ENCODE data around the gene GPR18. TPM values are rescaled to one million over a fixed set of nuclear protein-coding genes. Genes with fewer than 3 reads are reported as not detected.
A peak's percentile ranks its signal among the peaks of the same experiment; 100 is the strongest.

The GPR18 gene
- total RNA-seq, 1 experiment from 2014 or later, result not detected

- TF ChIP-seq CTCF (IDR thresholded peaks at IDR 0.05 in 2 of 3, conservative IDR thresholded peaks at IDR 0.05 in 1 of 3; ENCODE audit: borderline replicate concordance in 1 of 3, insufficient read depth in 1 of 3, low read depth in 2 of 3, low read length in 2 of 3), result no peak
- no peak for TF ChIP-seq SP1 (IDR thresholded peaks at IDR 0.05; ENCODE audit: low read depth)
- TF ChIP-seq EZH2 (IDR thresholded peaks at IDR 0.05), result no peak
- TF ChIP-seq JUND (IDR thresholded peaks at IDR 0.05), result no peak
- TF ChIP-seq TCF7L2 (IDR thresholded peaks at IDR 0.05; ENCODE audit: borderline replicate concordance, extremely low read depth, insufficient read depth, insufficient read length), result no peak
- no peak for TF ChIP-seq EGR1 (IDR thresholded peaks at IDR 0.05; ENCODE audit: low read depth)
Observed at GRCh38 chr13:99285432-99286182, 27.4 kb upstream of the GPR18 start (continued).

- no peaks in the 10 kb centered on the region for H3K27me3 ChIP-seq (ENCODE audit: insufficient read depth, low read length)
- no peak overlapping the region for H3K27ac ChIP-seq (ENCODE audit: low read depth, low read length)
- no peaks in the 10 kb centered on the region for H3K9me2 ChIP-seq (ENCODE audit: insufficient read depth)
- H3K4me3 ChIP-seq (replicated peaks in 1 of 2; ENCODE audit: low read depth in 1 of 2, low read length in 2 of 2), result no peak overlapping the region
- ChIA-PET RAD21 (ENCODE audit: low non-redundant PET in 1 of 2, low total read pairs in 2 of 2, uncharacterized antibody in 2 of 2, unreplicated experiment in 2 of 2) (no interaction called here), CTCF (interaction anchor here (1.5 to 1.7 kb wide), 2 partner anchors 13 to 17 kb away, joined by 5 read pairs; no protein-coding TSS in a partner anchor), POLR2A (no interaction called here)
- no peak overlapping the region for H3K9ac ChIP-seq (ENCODE audit: low read length)
- H3K4me1 ChIP-seq (ENCODE audit: control insufficient read depth in 1 of 2, insufficient read depth in 2 of 2, low read length in 2 of 2), result no peaks in the 10 kb centered on the region
- DNase-seq (ENCODE audit: low read depth, low spot score) (no peak), ATAC-seq (no peak)
- H3K9me3 ChIP-seq (ENCODE audit: control insufficient read depth in 1 of 2, insufficient read depth in 1 of 2, low read depth in 1 of 2, low read length in 2 of 2), result no peaks in the 10 kb centered on the region
- TF ChIP-seq EGR1 (IDR thresholded peaks at IDR 0.05; ENCODE audit: low read depth) (no peak), TCF7L2 (IDR thresholded peaks at IDR 0.05; ENCODE audit: borderline replicate concordance, extremely low read depth, insufficient read depth, insufficient read length) (no peak), CEBPB (IDR thresholded peaks at IDR 0.05; ENCODE audit: low read depth) (no peak), FOSL1 (IDR thresholded peaks at IDR 0.05; ENCODE audit: low read depth) (no peak), RAD21 (IDR thresholded peaks at IDR 0.05; ENCODE audit: low read depth) (no peak), YY1 (IDR thresholded peaks at IDR 0.05; ENCODE audit: extremely low read depth, insufficient replicate concordance, low read depth, low read length) (no peak), EZH2phosphoT487 (IDR thresholded peaks at IDR 0.05; ENCODE audit: borderline replicate concordance) (no peak), ELF1 (IDR thresholded peaks at IDR 0.05; ENCODE audit: borderline replicate concordance, low read depth) (no peak), SIN3A (IDR thresholded peaks at IDR 0.05; ENCODE audit: low read depth) (no peak)
- TF ChIP-seq, protein P1, sequence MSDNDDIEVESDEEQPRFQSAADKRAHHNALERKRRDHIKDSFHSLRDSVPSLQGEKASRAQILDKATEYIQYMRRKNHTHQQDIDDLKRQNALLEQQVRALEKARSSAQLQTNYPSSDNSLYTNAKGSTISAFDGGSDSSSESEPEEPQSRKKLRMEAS (IDR thresholded peaks at IDR 0.05), result no peak
- intact Hi-C loops (cut with micrococcal nuclease), result no loop called here
- H4K20me1 ChIP-seq (ENCODE audit: insufficient read depth), result no peaks in the 10 kb centered on the region
- TSS peak; percentile 15 for BruUV-seq (replicated peaks)
- H2AFZ ChIP-seq (ENCODE audit: low read depth, low read length, poor library complexity, severe bottlenecking), result no peak overlapping the region
- H3K79me2 ChIP-seq (ENCODE audit: insufficient read depth, low read length), result peaks cover 18% of the 10 kb centered on the region; the same call in 1 of the 2 replicates
- H3K4me2 ChIP-seq (ENCODE audit: low read length), result no peak overlapping the region
- no peaks in the 10 kb centered on the region for H3K36me3 ChIP-seq (ENCODE audit: control insufficient read depth in 1 of 2, insufficient read depth in 2 of 2, low read length in 2 of 2)
Observed at GRCh38 chr13:99282264-99283231, 24.4 kb upstream of the GPR18 start.
